Peyer's patch (tissue), 4 donors: ENCODE results near the gene TCP11L2. TPM values are rescaled to one million over a fixed set of nuclear protein-coding genes. Genes with fewer than 3 reads are reported as not detected.

Source experiments
- DNase-seq, 3 donors: peaks; one replicate each; pipeline ENCODE4 v3.0.0-alpha.2; 2017 to 2019
- H3K27ac ChIP-seq, 4 donors: fragments of 200-600 bp; sonication (generic); one replicate each; pipeline ENCODE4 v1.5.1; 2016 to 2019
- H3K27me3 ChIP-seq, 2 donors: fragments of 200-600 bp; sonication (generic); one replicate each; pipeline ENCODE4 v1.5.1; 2019
- H3K36me3 ChIP-seq, 3 donors: fragments of 200-600 bp; sonication (generic); one replicate each; pipeline ENCODE4 v1.5.1; 2016 to 2019
- H3K4me1 ChIP-seq, 4 donors: fragments of 200-600 bp; sonication (generic); one replicate each; pipeline ENCODE4 v1.5.1; 2016 to 2019
- H3K4me3 ChIP-seq, 4 donors: fragments of 200-600 bp; sonication (generic); 1 replicate in 3 of 4; 2 replicates in 1 of 4; pipeline ENCODE4 v1.5.1; 2016 to 2019; ENCODE audit warnings: mild to moderate bottlenecking in 1 of 4
- H3K9me3 ChIP-seq, 4 donors: fragments of 200-600 bp; sonication (generic); one replicate each; pipeline ENCODE4 v1.5.1; 2016 to 2019; ENCODE audit warnings: mild to moderate bottlenecking in 1 of 4
- CTCF ChIP-seq, 6 experiments: fragments of 450-650 bp in 4 of 6; fragments of 200-600 bp in 2 of 6; sonication (generic) in 1 of 6; IDR thresholded peaks; one replicate each; pipeline ENCODE4 v1.5.1; 2017 to 2019; ENCODE audit warnings: antibody characterized with exemption in 6 of 6, mild to moderate bottlenecking in 3 of 6, moderate library complexity in 1 of 6
- POLR2A ChIP-seq, 2 donors: fragments of 450-650 bp; IDR thresholded peaks; one replicate each; pipeline ENCODE4 v1.5.1; 2017; ENCODE audit warnings: antibody characterized with exemption in 2 of 2, mild to moderate bottlenecking in 2 of 2, moderate library complexity in 2 of 2
- total RNA-seq, 4 donors: library from RNA; depleted of rRNA; stranded (reverse); fragments of >200 nt; gene quantifications; one replicate each; pipeline ENCODE4 v1.1.0, GENCODE V29; 2016

The TCP11L2 gene
- total RNA-seq, 4 donors from 2014 or later: 39.9 to 63.5 (median 48.9) TPM

DNA sequence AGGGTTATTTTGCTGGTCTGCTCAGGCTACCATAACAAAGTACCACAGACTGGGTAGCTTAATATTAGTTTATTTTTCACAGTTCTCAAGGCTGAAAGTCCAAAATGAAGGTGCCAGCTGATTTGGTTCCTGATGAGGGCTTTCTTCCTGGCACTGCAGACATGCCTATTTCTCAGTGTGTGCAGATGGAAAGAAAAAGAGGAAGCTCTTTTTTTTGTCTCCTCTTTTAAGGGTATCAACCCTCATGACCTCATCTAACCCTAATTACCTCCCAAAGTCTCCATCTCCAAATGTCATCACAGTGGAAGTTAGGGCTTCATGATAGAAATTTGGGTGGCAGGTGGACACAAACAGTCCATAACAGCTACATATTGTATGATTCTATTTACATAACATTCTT lies 30.0 kb downstream of the TCP11L2 start:
- no peaks in the 10 kb centered on the region for H3K9me3 ChIP-seq

GRCh38 chr12:106333010-106333409 lies 30.5 kb downstream of the TCP11L2 start:
- TF ChIP-seq CTCF (IDR thresholded peaks at IDR 0.05): no peak
- TF ChIP-seq POLR2A (IDR thresholded peaks at IDR 0.05): no peak
- H3K36me3 ChIP-seq: peaks cover 0 to 44% (median 0%) of the 10 kb centered on the region in 3 donors

More for the DNA sequence above, 30.0 kb downstream of the TCP11L2 start:
- H3K4me1 ChIP-seq: no peaks in the 10 kb centered on the region
- no peaks in the 10 kb centered on the region for H3K27me3 ChIP-seq
- H3K4me3 ChIP-seq: no peak overlapping the region
- no peak for DNase-seq
- H3K36me3 ChIP-seq: peaks cover 0 to 45% (median 0%) of the 10 kb centered on the region in 3 donors
- no peak overlapping the region for H3K27ac ChIP-seq
- TF ChIP-seq POLR2A (IDR thresholded peaks at IDR 0.05) (no peak), CTCF (IDR thresholded peaks at IDR 0.05) (no peak)

GRCh38 chr12:106333756-106334155 lies 31.2 kb downstream of the TCP11L2 start:
- Histone ChIP-seq H3K9me3 (no peaks in the 10 kb centered on the region), H3K36me3 (peaks cover 0 to 44% (median 0%) of the 10 kb centered on the region in 3 donors), H3K4me1 (no peaks in the 10 kb centered on the region), H3K27ac (no peak overlapping the region), H3K4me3 (no peak overlapping the region), H3K27me3 (no peaks in the 10 kb centered on the region)
- no peak for TF ChIP-seq POLR2A (IDR thresholded peaks at IDR 0.05)
- TF ChIP-seq CTCF (IDR thresholded peaks at IDR 0.05): no peak
- no peak for DNase-seq

More at GRCh38 chr12:106333010-106333409, 30.5 kb downstream of the TCP11L2 start:
- DNase-seq: no peak
- Histone ChIP-seq H3K4me3 (no peak overlapping the region), H3K27me3 (no peaks in the 10 kb centered on the region), H3K27ac (no peak overlapping the region), H3K9me3 (no peaks in the 10 kb centered on the region), H3K4me1 (no peaks in the 10 kb centered on the region)

DNA sequence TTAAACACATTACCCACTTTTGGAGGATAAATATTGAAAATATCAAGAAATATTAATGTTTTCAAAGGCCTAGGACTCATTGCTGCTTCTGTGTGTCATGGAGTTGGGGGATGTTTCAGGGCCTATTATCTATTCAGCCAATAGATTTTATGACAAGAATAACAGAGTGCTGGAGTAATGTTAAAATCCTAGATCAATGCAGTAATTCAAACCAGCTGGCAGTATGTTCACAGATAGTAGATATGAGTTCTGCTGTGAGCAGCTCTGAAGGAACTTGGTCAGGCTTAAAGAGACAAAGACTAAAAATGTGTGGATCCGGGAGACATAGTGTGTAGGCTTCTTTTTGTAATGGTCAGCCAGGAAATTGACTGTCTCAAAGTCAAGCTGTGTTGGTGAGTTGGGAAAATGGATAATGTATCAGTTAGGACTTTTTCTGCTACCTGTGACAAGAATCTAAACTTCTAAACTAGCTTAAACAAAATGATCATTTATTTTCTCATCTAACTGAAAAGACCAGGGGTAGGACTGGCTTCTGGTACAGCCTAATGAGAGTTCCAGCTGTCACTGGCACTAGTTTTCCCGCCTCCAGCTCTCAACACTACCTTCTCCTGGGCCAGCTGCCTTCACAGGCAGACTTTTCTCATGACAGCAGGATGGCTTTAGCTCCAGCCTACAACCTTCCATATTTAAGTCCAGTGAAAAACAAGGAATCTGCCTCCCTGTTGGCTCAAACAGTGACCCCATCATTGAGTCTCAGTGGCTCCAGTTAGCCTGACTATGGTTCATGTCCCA lies 38.7 kb downstream of the TCP11L2 start:
- H3K4me3 ChIP-seq: no peak overlapping the region
- no peak overlapping the region for H3K27ac ChIP-seq
- H3K4me1 ChIP-seq: peaks cover 0 to 21% (median 0%) of the 10 kb centered on the region in 4 donors
- no peaks in the 10 kb centered on the region for H3K27me3 ChIP-seq
- no peak for DNase-seq
- H3K9me3 ChIP-seq: no peaks in the 10 kb centered on the region
- H3K36me3 ChIP-seq: peaks cover 0 to 5% (median 0%) of the 10 kb centered on the region in 3 donors
- TF ChIP-seq POLR2A (IDR thresholded peaks at IDR 0.05): no peak
- TF ChIP-seq CTCF (IDR thresholded peaks at IDR 0.05): no peak

GRCh38 chr12:106342397-106343213 lies 40.1 kb downstream of the TCP11L2 start:
- peak in 1 of 3 donors; percentile 74 for DNase-seq
- no peaks in the 10 kb centered on the region for H3K27me3 ChIP-seq
- peaks cover 0 to 21% (median 0%) of the 10 kb centered on the region in 4 donors for H3K4me1 ChIP-seq
- H3K4me3 ChIP-seq: no peak overlapping the region
- TF ChIP-seq CTCF (IDR thresholded peaks at IDR 0.05) (peak in 1 of 6 experiments; percentile 12), POLR2A (IDR thresholded peaks at IDR 0.05) (no peak)
- H3K27ac ChIP-seq: peak overlapping the region in 2 of 4 donors; percentile 46 to 58
- peaks cover 0 to 15% (median 0%) of the 10 kb centered on the region in 3 donors for H3K36me3 ChIP-seq
- no peaks in the 10 kb centered on the region for H3K9me3 ChIP-seq
